Progenitor cell of endocrine pancreas (in vitro differentiated cells): ENCODE measurements around the gene MERTK. TPM values are rescaled to one million over a fixed set of nuclear protein-coding genes. Genes with fewer than 3 reads are reported as not detected.
"Not testable (repeated sequence)": the region's sequence is repeated elsewhere in the genome, so short reads cannot be mapped to it uniquely, and the experiment has no call there.

Experiments
- DNase-seq: peaks from one replicate; pipeline ENCODE4 v3.0.0; 2021; ENCODE audit warnings: low spot score; ENCODE audit not compliant: unreplicated experiment
- H3K27ac Mint-ChIP-seq: 2 replicates; pipeline ENCODE4 v1.8.0; 2021; ENCODE audit warnings: mild to moderate bottlenecking, moderate library complexity, mixed read lengths
- H3K27me3 Mint-ChIP-seq: 2 replicates; pipeline ENCODE4 v1.8.0; 2021; ENCODE audit warnings: mixed read lengths
- H3K36me3 Mint-ChIP-seq: 2 replicates; pipeline ENCODE4 v1.8.0; 2022; ENCODE audit warnings: mixed read lengths; ENCODE audit not compliant: insufficient read depth
- H3K4me1 Mint-ChIP-seq: 2 replicates; pipeline ENCODE4 v1.8.0; 2021; ENCODE audit warnings: low read depth, mixed read lengths
- H3K4me3 Mint-ChIP-seq: 2 replicates; pipeline ENCODE4 v1.8.0; 2021; ENCODE audit warnings: low read depth, mild to moderate bottlenecking, moderate library complexity, mixed read lengths
- H3K9me3 Mint-ChIP-seq: 2 replicates; pipeline ENCODE4 v1.8.0; 2021; ENCODE audit warnings: low read depth, mixed read lengths
- total RNA-seq: library from RNA; stranded (reverse); gene quantifications from 2 replicates; pipeline ENCODE4 v1.2.1, GENCODE V29; 2021
- TF ChIP-seq, protein P1 (sequence below): fragments of 200-600 bp; sonication (generic); IDR thresholded peaks from one replicate; pipeline ENCODE4 v1.5.0; 2021; ENCODE audit warnings: antibody characterized with exemption, mild to moderate bottlenecking; ENCODE audit not compliant: unreplicated experiment

The MERTK gene
- total RNA-seq, 1 donor from 2014 or later = 20.1 TPM

- Mint-ChIP-seq H3K9me3 (peaks cover 8% of the 10 kb centered on the region), H3K27me3 (no peaks in the 10 kb centered on the region), H3K4me1 (peaks cover 6% of the 10 kb centered on the region), H3K4me3 (no peak overlapping the region), H3K27ac (no peak overlapping the region), H3K36me3 (peaks cover 6% of the 10 kb centered on the region)
- no peak for DNase-seq
- TF ChIP-seq, protein P1, sequence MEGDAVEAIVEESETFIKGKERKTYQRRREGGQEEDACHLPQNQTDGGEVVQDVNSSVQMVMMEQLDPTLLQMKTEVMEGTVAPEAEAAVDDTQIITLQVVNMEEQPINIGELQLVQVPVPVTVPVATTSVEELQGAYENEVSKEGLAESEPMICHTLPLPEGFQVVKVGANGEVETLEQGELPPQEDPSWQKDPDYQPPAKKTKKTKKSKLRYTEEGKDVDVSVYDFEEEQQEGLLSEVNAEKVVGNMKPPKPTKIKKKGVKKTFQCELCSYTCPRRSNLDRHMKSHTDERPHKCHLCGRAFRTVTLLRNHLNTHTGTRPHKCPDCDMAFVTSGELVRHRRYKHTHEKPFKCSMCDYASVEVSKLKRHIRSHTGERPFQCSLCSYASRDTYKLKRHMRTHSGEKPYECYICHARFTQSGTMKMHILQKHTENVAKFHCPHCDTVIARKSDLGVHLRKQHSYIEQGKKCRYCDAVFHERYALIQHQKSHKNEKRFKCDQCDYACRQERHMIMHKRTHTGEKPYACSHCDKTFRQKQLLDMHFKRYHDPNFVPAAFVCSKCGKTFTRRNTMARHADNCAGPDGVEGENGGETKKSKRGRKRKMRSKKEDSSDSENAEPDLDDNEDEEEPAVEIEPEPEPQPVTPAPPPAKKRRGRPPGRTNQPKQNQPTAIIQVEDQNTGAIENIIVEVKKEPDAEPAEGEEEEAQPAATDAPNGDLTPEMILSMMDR = no peak
These were observed 136.5 kb downstream of the MERTK start for GRCh38 chr2:112034924-112035323.

- Mint-ChIP-seq H3K4me1 (peaks cover 6% of the 10 kb centered on the region), H3K27me3 (no peaks in the 10 kb centered on the region), H3K27ac (no peak overlapping the region), H3K9me3 (peaks cover 8% of the 10 kb centered on the region), H3K4me3 (no peak overlapping the region), H3K36me3 (peaks cover 3% of the 10 kb centered on the region)
- no peak for DNase-seq
- TF ChIP-seq, protein P1 = no peak
These were observed 137.4 kb downstream of the MERTK start for GRCh38 chr2:112035786-112036185.

GRCh38 chr2:112039556-112039955, 141.1 kb downstream of the MERTK start:
- not testable (repeated sequence) for DNase-seq, H3K27ac Mint-ChIP-seq, H3K4me3 Mint-ChIP-seq, H3K36me3 Mint-ChIP-seq, H3K27me3 Mint-ChIP-seq
- H3K4me1 Mint-ChIP-seq = peaks cover 17% of the 10 kb centered on the region
- peaks cover 13% of the 10 kb centered on the region for H3K9me3 Mint-ChIP-seq

DNA sequence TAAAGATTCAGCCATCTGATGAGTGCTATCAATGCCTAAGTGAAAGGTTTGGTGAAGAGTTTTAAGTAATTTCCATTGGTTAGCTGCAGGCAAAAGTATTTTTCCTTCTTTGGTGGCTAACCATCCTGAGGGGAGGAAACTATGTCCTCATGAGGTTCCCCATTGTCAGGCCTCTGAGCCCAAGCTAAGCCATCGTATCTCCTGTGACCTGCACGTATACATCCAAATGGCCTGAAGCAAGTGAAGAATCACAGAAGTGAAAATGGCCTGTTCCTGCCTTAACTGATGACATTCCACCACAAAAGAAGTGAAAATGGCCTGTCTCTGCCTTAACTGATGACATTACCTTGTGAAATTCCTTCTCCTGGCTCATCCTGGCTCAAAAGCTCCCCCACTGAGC, 141.7 kb downstream of the MERTK start:
- Mint-ChIP-seq H3K4me1 (peaks cover 17% of the 10 kb centered on the region), H3K9me3 (peaks cover 13% of the 10 kb centered on the region)
- not testable (repeated sequence) for H3K27ac Mint-ChIP-seq, H3K36me3 Mint-ChIP-seq, H3K27me3 Mint-ChIP-seq, DNase-seq, H3K4me3 Mint-ChIP-seq

DNA sequence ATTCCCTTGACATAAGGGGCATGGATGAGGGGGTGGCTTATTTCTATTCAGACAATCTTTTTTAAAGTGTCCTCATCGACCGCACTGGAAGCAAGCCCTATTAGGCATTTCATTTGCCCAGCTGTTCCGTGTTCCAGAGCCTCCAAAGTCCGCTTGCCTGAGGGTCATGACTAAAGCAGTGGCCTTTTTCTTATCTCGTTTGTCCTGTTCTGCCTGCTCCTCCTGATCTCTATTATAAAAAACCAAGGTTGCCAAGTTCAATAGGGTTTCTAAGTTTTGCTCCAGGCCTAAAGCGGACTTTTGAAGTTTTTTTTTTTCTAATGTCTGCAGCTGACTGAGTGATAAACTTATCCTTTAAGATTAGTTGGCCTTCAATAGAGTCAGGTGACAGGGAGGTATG, 143.1 kb downstream of the MERTK start:
- not testable (repeated sequence) for H3K4me3 Mint-ChIP-seq

DNA sequence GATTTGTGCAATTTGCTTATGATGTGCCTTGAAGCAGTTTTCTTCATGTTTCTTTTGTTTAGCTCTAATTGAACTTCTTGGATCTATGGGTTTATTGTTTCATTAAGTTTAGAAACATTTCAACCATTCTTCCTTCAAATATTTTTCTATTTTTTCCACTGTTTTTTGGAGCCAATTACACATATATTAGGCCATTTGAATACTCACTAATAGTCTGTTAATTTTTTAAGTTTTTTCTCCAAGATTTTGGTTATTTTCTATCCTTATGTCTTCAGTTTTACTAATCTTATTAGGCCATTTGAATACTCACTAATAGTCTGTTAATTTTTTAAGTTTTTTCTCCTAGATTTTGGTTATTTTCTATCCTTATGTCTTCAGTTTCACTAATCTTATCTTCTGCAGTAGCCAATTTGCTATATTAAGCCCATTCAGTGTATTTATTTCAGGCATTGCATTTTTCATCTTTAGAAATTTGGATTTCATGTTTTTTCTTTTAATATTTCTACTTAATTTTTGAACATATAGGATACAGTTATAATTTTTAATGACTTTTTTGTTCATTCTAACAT, 147.1 kb downstream of the MERTK start:
- no peak for DNase-seq
- Mint-ChIP-seq H3K36me3 (peaks cover 2% of the 10 kb centered on the region), H3K27me3 (no peaks in the 10 kb centered on the region), H3K27ac (no peak overlapping the region), H3K9me3 (peaks cover 23% of the 10 kb centered on the region), H3K4me3 (no peak overlapping the region), H3K4me1 (peaks cover 30% of the 10 kb centered on the region)
- TF ChIP-seq, protein P1 = no peak

More for the DNA sequence above, 143.1 kb downstream of the MERTK start:
- not testable (repeated sequence) for H3K27me3 Mint-ChIP-seq, H3K27ac Mint-ChIP-seq, H3K36me3 Mint-ChIP-seq, DNase-seq
- peaks cover 25% of the 10 kb centered on the region for H3K9me3 Mint-ChIP-seq
- H3K4me1 Mint-ChIP-seq = peaks cover 17% of the 10 kb centered on the region

DNA sequence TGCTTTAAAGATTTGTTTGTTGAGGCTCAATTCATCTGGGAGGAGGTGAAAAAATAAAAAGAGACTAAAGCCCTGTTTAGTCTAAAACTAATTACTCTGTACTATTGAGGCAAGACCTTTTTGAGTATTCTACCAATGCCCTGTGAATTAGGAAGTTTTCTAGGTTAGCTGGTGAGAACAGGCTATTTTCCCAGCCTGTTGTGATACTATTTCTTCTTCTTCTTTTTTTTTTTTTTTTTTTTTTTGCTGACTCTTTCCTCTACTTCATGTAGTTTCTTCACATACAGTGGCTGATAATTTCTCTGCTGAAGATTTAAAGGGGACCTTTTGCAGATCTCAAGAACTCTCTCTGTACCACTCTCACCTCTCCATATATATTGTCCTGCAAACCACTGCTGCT, 147.8 kb downstream of the MERTK start:
- H3K27ac Mint-ChIP-seq = no peak overlapping the region
- DNase-seq = no peak
- no peaks in the 10 kb centered on the region for H3K27me3 Mint-ChIP-seq
- peaks cover 2% of the 10 kb centered on the region for H3K36me3 Mint-ChIP-seq
- peaks cover 28% of the 10 kb centered on the region for H3K4me1 Mint-ChIP-seq
- peaks cover 23% of the 10 kb centered on the region for H3K9me3 Mint-ChIP-seq
- H3K4me3 Mint-ChIP-seq = no peak overlapping the region
- TF ChIP-seq, protein P1 = no peak
